HepG2 (cell line): ENCODE measurements around the gene CAMK2G. TPM values are rescaled to one million over a fixed set of nuclear protein-coding genes. Genes with fewer than 3 reads are reported as not detected.
A peak's percentile ranks its signal among the peaks of the same experiment; 100 is the strongest.

Experiments
- CBX2 ChIP-seq, 2 experiments: fragments of 200-600 bp in 1 of 2; sonication (generic); formaldehyde crosslinking in 1 of 2; IDR thresholded peaks; 2 replicates each; pipeline versions ENCODE4 v1.7.0 to v1.8.1; 2018 to 2022; ENCODE audit warnings: low read depth in 2 of 2, low read length in 1 of 2, mild to moderate bottlenecking in 1 of 2, missing genetic modification reagents in 1 of 2
- HNRNPK ChIP-seq: fragments of 200-400 bp; formaldehyde crosslinking; IDR thresholded peaks from 2 replicates; pipeline ENCODE4 v1.6.1; 2018; ENCODE audit warnings: low read length, low read depth, moderate library complexity, mild to moderate bottlenecking; ENCODE audit not compliant: poor library complexity, severe bottlenecking
- LCORL ChIP-seq, 2 experiments: fragments of 450-650 bp in 1 of 2; sonication (generic) in 1 of 2; formaldehyde crosslinking in 1 of 2; IDR thresholded peaks; 2 replicates each; pipeline versions ENCODE4 v1.5.0 to v1.6.1; 2017 to 2020; ENCODE audit warnings: antibody characterized with exemption in 1 of 2, missing genetic modification reagents in 1 of 2
- POLR2G ChIP-seq: fragments of 200-400 bp; formaldehyde crosslinking; IDR thresholded peaks from 2 replicates; pipeline ENCODE4 v1.6.1; 2018; ENCODE audit warnings: mild to moderate bottlenecking, low read depth, low read length, moderate library complexity
- RCOR2 ChIP-seq: IDR thresholded peaks from 2 replicates; pipeline ENCODE4 v1.6.1; 2016; ENCODE audit warnings: missing biosample characterization, missing genetic modification reagents
- RFX5 ChIP-seq: IDR thresholded peaks from 2 replicates; pipeline ENCODE4 v1.6.1; 2011; ENCODE audit warnings: low read depth, low read length, improper control_type of control experiment
- SP4 ChIP-seq: sonication (generic); formaldehyde crosslinking; IDR thresholded peaks from 2 replicates; pipeline ENCODE4 v1.8.1; 2023; ENCODE audit warnings: mild to moderate bottlenecking, missing genetic modification reagents
- U2AF2 ChIP-seq: fragments of 200-400 bp; formaldehyde crosslinking; IDR thresholded peaks from 2 replicates; pipeline ENCODE4 v1.6.1; 2017; ENCODE audit warnings: low read depth, mild to moderate bottlenecking, low read length
- ZBTB42 ChIP-seq: sonication (generic); formaldehyde crosslinking; IDR thresholded peaks from 2 replicates; pipeline ENCODE4 v1.5.0; 2020; ENCODE audit warnings: mild to moderate bottlenecking, missing genetic modification reagents
- ZNF460 ChIP-seq: sonication (generic); formaldehyde crosslinking; IDR thresholded peaks from 2 replicates; pipeline ENCODE4 v1.5.1; 2020; ENCODE audit warnings: missing genetic modification reagents, mild to moderate bottlenecking, borderline replicate concordance
- ZNF572 ChIP-seq: sonication (generic); formaldehyde crosslinking; IDR thresholded peaks from 2 replicates; pipeline ENCODE4 v1.5.1; 2020; ENCODE audit warnings: mild to moderate bottlenecking, missing genetic modification reagents
- ZNF720 ChIP-seq: sonication (generic); formaldehyde crosslinking; IDR thresholded peaks from 2 replicates; pipeline ENCODE4 v1.4.0; 2020; ENCODE audit warnings: missing genetic modification reagents
- polyA plus RNA-seq, 8 experiments: library from polyadenylated mRNA; depleted of rRNA in 3 of 8; stranded (reverse) in 7 of 8; unstranded in 1 of 8; fragments of >200 nt; fragmentation: Illumina TruSeq in 4 of 8; extraction: Trizol in 4 of 8; gene quantifications; 2 replicates each; pipeline versions ENCODE4 v1.2.1 to v1.2.3, GENCODE V29; 2011 to 2016; ENCODE audit warnings: low read depth in 4 of 8, missing spikeins in 1 of 8, mixed read lengths in 1 of 8; ENCODE audit not compliant: insufficient read depth in 1 of 8
- total RNA-seq, 5 experiments: library from RNA; depleted of rRNA; stranded (reverse); fragments of >200 nt; fragmentation: Illumina TruSeq; extraction: Trizol; gene quantifications; 2 replicates each; pipeline ENCODE4 v1.2.3, GENCODE V29; 2016; ENCODE audit warnings: low read depth in 1 of 5
- TF ChIP-seq, protein P1 (sequence below): sonication (generic); formaldehyde crosslinking; IDR thresholded peaks from 2 replicates; pipeline ENCODE4 v1.8.0; 2022; ENCODE audit warnings: mild to moderate bottlenecking, missing genetic modification reagents, moderate library complexity
- TF ChIP-seq, protein P2 (sequence below): sonication (generic); formaldehyde crosslinking; IDR thresholded peaks from 2 replicates; pipeline ENCODE4 v1.5.0; 2020; ENCODE audit warnings: mild to moderate bottlenecking, missing genetic modification reagents, borderline replicate concordance
- TF ChIP-seq, protein P3 (sequence below): fragments of 450-650 bp; IDR thresholded peaks from 2 replicates; pipeline ENCODE4 v1.6.1; 2016

The CAMK2G gene
- total and polyA plus RNA-seq, 2 of the 13 experiments (the other 11 are each of a cell fraction or from before 2014, with no cell fraction given), result 15.9 to 18.8 TPM

DNA sequence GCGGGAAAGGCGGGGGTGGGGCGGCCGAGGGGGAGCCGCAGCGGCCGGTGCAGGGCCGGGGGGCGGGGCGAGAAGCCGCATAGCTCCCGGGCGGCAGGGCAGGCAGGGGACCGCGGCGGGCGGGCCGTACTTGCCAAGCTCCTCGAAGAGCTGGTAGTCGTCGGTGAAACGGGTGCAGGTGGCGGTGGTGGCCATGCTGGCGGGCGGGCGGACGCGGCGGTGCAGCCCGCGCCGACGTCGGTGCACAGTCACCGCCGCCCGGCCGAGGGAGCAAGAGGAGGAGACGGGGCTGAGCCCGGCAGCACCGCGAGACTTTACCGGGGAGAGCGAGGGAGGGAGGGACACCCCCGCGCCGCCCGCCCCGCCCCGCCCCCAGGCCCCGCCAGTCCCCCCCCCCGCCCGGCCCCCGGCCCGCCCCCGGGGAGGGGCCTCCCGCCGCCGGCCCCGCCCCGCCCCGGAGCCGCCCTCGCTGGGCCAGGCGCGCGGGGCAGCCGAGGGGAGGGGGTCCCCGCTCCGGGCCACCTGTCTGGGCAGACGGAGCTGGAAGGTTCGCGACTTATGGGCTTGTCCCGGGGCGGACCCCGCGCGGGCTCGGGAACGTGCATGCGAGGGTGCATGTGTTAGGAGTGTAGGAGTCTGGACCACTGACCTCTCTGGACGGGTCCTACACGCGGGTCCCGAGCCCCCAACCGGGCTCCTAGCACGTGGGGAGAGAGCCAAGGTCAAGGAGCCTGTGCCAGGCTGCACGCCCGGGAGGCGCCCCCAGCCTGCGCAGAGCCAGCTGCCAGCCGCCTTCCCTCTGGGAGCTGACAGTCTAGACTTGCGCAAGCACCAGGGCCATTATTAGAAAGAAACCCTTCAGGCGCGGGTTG is at the start of gene CAMK2G (continued):
- TF ChIP-seq, protein P1, sequence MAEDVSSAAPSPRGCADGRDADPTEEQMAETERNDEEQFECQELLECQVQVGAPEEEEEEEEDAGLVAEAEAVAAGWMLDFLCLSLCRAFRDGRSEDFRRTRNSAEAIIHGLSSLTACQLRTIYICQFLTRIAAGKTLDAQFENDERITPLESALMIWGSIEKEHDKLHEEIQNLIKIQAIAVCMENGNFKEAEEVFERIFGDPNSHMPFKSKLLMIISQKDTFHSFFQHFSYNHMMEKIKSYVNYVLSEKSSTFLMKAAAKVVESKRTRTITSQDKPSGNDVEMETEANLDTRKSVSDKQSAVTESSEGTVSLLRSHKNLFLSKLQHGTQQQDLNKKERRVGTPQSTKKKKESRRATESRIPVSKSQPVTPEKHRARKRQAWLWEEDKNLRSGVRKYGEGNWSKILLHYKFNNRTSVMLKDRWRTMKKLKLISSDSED (CRISPR knock-in tag), result no peak
- TF ChIP-seq LCORL (IDR thresholded peaks at IDR 0.05), result no peak
- peak; percentile 27; the same call in 1 of the 2 replicates for TF ChIP-seq LCORL (CRISPR knock-in tag; IDR thresholded peaks at IDR 0.05)
- TF ChIP-seq, protein P2, sequence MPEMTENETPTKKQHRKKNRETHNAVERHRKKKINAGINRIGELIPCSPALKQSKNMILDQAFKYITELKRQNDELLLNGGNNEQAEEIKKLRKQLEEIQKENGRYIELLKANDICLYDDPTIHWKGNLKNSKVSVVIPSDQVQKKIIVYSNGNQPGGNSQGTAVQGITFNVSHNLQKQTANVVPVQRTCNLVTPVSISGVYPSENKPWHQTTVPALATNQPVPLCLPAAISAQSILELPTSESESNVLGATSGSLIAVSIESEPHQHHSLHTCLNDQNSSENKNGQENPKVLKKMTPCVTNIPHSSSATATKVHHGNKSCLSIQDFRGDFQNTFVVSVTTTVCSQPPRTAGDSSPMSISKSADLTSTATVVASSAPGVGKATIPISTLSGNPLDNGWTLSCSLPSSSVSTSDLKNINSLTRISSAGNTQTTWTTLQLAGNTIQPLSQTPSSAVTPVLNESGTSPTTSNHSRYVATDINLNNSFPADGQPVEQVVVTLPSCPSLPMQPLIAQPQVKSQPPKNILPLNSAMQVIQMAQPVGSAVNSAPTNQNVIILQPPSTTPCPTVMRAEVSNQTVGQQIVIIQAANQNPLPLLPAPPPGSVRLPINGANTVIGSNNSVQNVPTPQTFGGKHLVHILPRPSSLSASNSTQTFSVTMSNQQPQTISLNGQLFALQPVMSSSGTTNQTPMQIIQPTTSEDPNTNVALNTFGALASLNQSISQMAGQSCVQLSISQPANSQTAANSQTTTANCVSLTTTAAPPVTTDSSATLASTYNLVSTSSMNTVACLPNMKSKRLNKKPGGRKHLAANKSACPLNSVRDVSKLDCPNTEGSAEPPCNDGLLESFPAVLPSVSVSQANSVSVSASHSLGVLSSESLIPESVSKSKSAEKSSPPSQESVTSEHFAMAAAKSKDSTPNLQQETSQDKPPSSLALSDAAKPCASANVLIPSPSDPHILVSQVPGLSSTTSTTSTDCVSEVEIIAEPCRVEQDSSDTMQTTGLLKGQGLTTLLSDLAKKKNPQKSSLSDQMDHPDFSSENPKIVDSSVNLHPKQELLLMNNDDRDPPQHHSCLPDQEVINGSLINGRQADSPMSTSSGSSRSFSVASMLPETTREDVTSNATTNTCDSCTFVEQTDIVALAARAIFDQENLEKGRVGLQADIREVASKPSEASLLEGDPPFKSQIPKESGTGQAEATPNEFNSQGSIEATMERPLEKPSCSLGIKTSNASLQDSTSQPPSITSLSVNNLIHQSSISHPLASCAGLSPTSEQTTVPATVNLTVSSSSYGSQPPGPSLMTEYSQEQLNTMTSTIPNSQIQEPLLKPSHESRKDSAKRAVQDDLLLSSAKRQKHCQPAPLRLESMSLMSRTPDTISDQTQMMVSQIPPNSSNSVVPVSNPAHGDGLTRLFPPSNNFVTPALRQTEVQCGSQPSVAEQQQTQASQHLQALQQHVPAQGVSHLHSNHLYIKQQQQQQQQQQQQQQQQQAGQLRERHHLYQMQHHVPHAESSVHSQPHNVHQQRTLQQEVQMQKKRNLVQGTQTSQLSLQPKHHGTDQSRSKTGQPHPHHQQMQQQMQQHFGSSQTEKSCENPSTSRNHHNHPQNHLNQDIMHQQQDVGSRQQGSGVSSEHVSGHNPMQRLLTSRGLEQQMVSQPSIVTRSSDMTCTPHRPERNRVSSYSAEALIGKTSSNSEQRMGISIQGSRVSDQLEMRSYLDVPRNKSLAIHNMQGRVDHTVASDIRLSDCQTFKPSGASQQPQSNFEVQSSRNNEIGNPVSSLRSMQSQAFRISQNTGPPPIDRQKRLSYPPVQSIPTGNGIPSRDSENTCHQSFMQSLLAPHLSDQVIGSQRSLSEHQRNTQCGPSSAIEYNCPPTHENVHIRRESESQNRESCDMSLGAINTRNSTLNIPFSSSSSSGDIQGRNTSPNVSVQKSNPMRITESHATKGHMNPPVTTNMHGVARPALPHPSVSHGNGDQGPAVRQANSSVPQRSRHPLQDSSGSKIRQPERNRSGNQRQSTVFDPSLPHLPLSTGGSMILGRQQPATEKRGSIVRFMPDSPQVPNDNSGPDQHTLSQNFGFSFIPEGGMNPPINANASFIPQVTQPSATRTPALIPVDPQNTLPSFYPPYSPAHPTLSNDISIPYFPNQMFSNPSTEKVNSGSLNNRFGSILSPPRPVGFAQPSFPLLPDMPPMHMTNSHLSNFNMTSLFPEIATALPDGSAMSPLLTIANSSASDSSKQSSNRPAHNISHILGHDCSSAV (CRISPR knock-in tag), result no peak
- no peak for TF ChIP-seq HNRNPK
- TF ChIP-seq CBX2 (IDR thresholded peaks at IDR 0.05; ENCODE audit: low read depth, low read length), result no peak
- peak; percentile 67; the same call in 1 of the 2 replicates for TF ChIP-seq CBX2 (CRISPR knock-in tag; IDR thresholded peaks at IDR 0.05; ENCODE audit: low read depth)
- TF ChIP-seq RCOR2 (CRISPR knock-in tag), result peak; percentile 61; the same call in 1 of the 2 replicates
- TF ChIP-seq, protein P3, sequence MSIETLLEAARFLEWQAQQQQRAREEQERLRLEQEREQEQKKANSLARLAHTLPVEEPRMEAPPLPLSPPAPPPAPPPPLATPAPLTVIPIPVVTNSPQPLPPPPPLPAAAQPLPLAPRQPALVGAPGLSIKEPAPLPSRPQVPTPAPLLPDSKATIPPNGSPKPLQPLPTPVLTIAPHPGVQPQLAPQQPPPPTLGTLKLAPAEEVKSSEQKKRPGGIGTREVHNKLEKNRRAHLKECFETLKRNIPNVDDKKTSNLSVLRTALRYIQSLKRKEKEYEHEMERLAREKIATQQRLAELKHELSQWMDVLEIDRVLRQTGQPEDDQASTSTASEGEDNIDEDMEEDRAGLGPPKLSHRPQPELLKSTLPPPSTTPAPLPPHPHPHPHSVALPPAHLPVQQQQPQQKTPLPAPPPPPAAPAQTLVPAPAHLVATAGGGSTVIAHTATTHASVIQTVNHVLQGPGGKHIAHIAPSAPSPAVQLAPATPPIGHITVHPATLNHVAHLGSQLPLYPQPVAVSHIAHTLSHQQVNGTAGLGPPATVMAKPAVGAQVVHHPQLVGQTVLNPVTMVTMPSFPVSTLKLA, result no peak
- no peak for TF ChIP-seq U2AF2
- TF ChIP-seq ZNF460 (CRISPR knock-in tag), result no peak
- TF ChIP-seq RFX5, result no peak
- no peak for TF ChIP-seq ZNF572 (CRISPR knock-in tag)
- TF ChIP-seq ZBTB42 (CRISPR knock-in tag), result no peak
- TF ChIP-seq SP4 (CRISPR knock-in tag), result peak; percentile 43; the same call in 1 of the 2 replicates
- no peak for TF ChIP-seq ZNF720 (CRISPR knock-in tag)
- peak; percentile 69 for TF ChIP-seq POLR2G
